HCT116 (cell line): Measurements from ENCODE around the gene UPK1B. TPM values are rescaled to one million over a fixed set of nuclear protein-coding genes. Genes with fewer than 3 reads are reported as not detected.

Source experiments
- ATAC-seq: fragments of 200-7000 bp; cut with Tn5 transposase; 2 replicates; pipeline ENCODE4 v1.9.1; 2020; ENCODE audit warnings: mild to moderate bottlenecking, moderate library complexity
- BruUV-seq: library from RNA; stranded (reverse); fragments of 400-500 nt; replicated peaks from 2 replicates; lab custom pipeline; 2021; lab: Mats Ljungman, UMichigan
- CTCF ChIA-PET: fragments of 300-600 bp; sonication (Branson Sonifier 250); formaldehyde crosslinking; loops from one replicate; lab custom pipeline; 2021; ENCODE audit warnings: antibody characterized with exemption; lab: Charles Lee
- POLR2A ChIA-PET: fragments of 300-600, 350-600 bp; sonication (Branson Sonifier 250); formaldehyde crosslinking; loops from one replicate; lab custom pipeline; 2021; ENCODE audit warnings: antibody characterized with exemption; lab: Charles Lee
- RAD21 ChIA-PET, 2 experiments: fragments of 300-600 bp; sonication (Branson Sonifier 250); formaldehyde crosslinking; loops; one replicate each; lab custom pipeline; 2023; ENCODE audit warnings: low total read pairs in 2 of 2; ENCODE audit not compliant: uncharacterized antibody in 2 of 2, unreplicated experiment in 2 of 2, low non-redundant PET in 1 of 2; lab: Charles Lee
- DNase-seq: peaks from one replicate; pipeline ENCODE4 v3.0.0-alpha.2; 2010; ENCODE audit warnings: low read depth, low spot score
- H2AFZ ChIP-seq: fragments of 200-600 bp; shearing (Covaris generic), sonication (generic); 2 replicates; pipeline ENCODE4 v1.6.1; 2017; ENCODE audit warnings: low read depth, mixed run types, mixed read lengths, antibody characterized with exemption, low read length; ENCODE audit not compliant: poor library complexity, severe bottlenecking
- H3K27ac ChIP-seq: 2 replicates; pipeline ENCODE4 v1.5.1; 2012; ENCODE audit warnings: low read depth, low read length
- H3K27me3 ChIP-seq: fragments of 200-600 bp; sonication (generic); 2 replicates; pipeline ENCODE4 v1.6.1; 2016; ENCODE audit warnings: mixed run types, low read length, mixed read lengths; ENCODE audit not compliant: insufficient read depth
- H3K36me3 ChIP-seq, 2 experiments: fragments of 200-500 bp in 1 of 2; fragments of 200-600 bp in 1 of 2; sonication (Bioruptor generic) in 1 of 2; sonication (generic) in 1 of 2; 2 replicates each; pipeline versions ENCODE4 v1.5.1 to v1.6.1; 2014 to 2016; ENCODE audit warnings: low read length in 2 of 2, inconsistent platforms in 1 of 2, mixed read lengths in 1 of 2, mixed run types in 1 of 2; ENCODE audit not compliant: insufficient read depth in 2 of 2, control insufficient read depth in 1 of 2
- H3K4me1 ChIP-seq, 2 experiments: fragments of 200-600 bp in 1 of 2; sonication (generic) in 1 of 2; 2 replicates each; pipeline versions ENCODE4 v1.5.1 to v1.6.1; 2012 to 2017; ENCODE audit warnings: low read length in 2 of 2, inconsistent platforms in 1 of 2, mild to moderate bottlenecking in 1 of 2, mixed read lengths in 1 of 2, mixed run types in 1 of 2, moderate library complexity in 1 of 2; ENCODE audit not compliant: insufficient read depth in 2 of 2, control insufficient read depth in 1 of 2
- H3K4me2 ChIP-seq: fragments of 200-600 bp; sonication (generic); 2 replicates; pipeline ENCODE4 v1.6.1; 2017; ENCODE audit warnings: mixed run types, low read length, mixed read lengths
- H3K4me3 ChIP-seq, 2 experiments: fragments of 200-600 bp in 1 of 2; sonication (generic) in 1 of 2; replicated peaks in 1 of 2; 2 replicates each; pipeline ENCODE4 v1.5.1; 2011 to 2016; ENCODE audit warnings: low read length in 2 of 2, control low read depth in 1 of 2, low read depth in 1 of 2, mild to moderate bottlenecking in 1 of 2, mixed read lengths in 1 of 2, mixed run types in 1 of 2
- H3K79me2 ChIP-seq: fragments of 200-600 bp; sonication (generic); 2 replicates; pipeline ENCODE4 v1.6.1; 2017; ENCODE audit warnings: mild to moderate bottlenecking, mixed run types, low read length, moderate library complexity, mixed read lengths; ENCODE audit not compliant: insufficient read depth
- H3K9ac ChIP-seq: fragments of 200-600 bp; sonication (generic); 2 replicates; pipeline ENCODE4 v1.6.1; 2016; ENCODE audit warnings: low read length, mixed read lengths
- H3K9me2 ChIP-seq: fragments of 200-600 bp; sonication (generic), shearing (Covaris generic); 2 replicates; pipeline ENCODE4 v1.6.1; 2017; ENCODE audit warnings: mixed run types, mild to moderate bottlenecking, moderate library complexity; ENCODE audit not compliant: insufficient read depth
- H3K9me3 ChIP-seq, 2 experiments: fragments of 200-500 bp in 1 of 2; fragments of 200-600 bp in 1 of 2; sonication (Bioruptor generic) in 1 of 2; sonication (generic) in 1 of 2; 2 replicates each; pipeline ENCODE4 v1.6.1; 2014 to 2017; ENCODE audit warnings: low read length in 2 of 2, mixed read lengths in 2 of 2, inconsistent platforms in 1 of 2, low read depth in 1 of 2, mild to moderate bottlenecking in 1 of 2, mixed run types in 1 of 2, moderate library complexity in 1 of 2; ENCODE audit not compliant: control insufficient read depth in 1 of 2, insufficient read depth in 1 of 2
- H4K20me1 ChIP-seq: fragments of 200-600 bp; sonication (generic), shearing (Covaris generic); 2 replicates; pipeline ENCODE4 v1.6.1; 2017; ENCODE audit warnings: mixed run types, mild to moderate bottlenecking, moderate library complexity; ENCODE audit not compliant: insufficient read depth
- CBX3 ChIP-seq: IDR thresholded peaks from 2 replicates; pipeline ENCODE4 v1.6.1; 2012; ENCODE audit warnings: low read depth
- CEBPB ChIP-seq: IDR thresholded peaks from 2 replicates; pipeline ENCODE4 v1.6.1; 2012; ENCODE audit warnings: low read depth
- EGR1 ChIP-seq: IDR thresholded peaks from 2 replicates; pipeline ENCODE4 v1.6.1; 2012; ENCODE audit warnings: low read depth
- EZH2phosphoT487 ChIP-seq: fragments of 200-600 bp; IDR thresholded peaks from 2 replicates; pipeline ENCODE4 v1.6.1; 2018; ENCODE audit warnings: antibody characterized with exemption, borderline replicate concordance
- FOSL1 ChIP-seq: IDR thresholded peaks from 2 replicates; pipeline ENCODE4 v1.6.1; 2012; ENCODE audit warnings: low read depth
- JUND ChIP-seq: IDR thresholded peaks from 2 replicates; pipeline ENCODE4 v1.6.1; 2012
- MAX ChIP-seq: IDR thresholded peaks from 2 replicates; pipeline ENCODE4 v1.6.1; 2012
- POLR2AphosphoS5 ChIP-seq: IDR thresholded peaks from 2 replicates; pipeline ENCODE4 v1.6.1; 2011; ENCODE audit warnings: mild to moderate bottlenecking, low read depth, low read length, moderate library complexity
- RAD21 ChIP-seq: IDR thresholded peaks from 2 replicates; pipeline ENCODE4 v1.6.1; 2012; ENCODE audit warnings: low read depth, mild to moderate bottlenecking
- SIN3A ChIP-seq: IDR thresholded peaks from 2 replicates; pipeline ENCODE4 v1.6.1; 2012; ENCODE audit warnings: low read depth
- SRF ChIP-seq: IDR thresholded peaks from 2 replicates; pipeline ENCODE4 v1.6.1; 2012; ENCODE audit warnings: low read depth
- TCF7L2 ChIP-seq: IDR thresholded peaks from 2 replicates; pipeline ENCODE4 v1.7.0; 2011; ENCODE audit warnings: borderline replicate concordance, inconsistent platforms; ENCODE audit not compliant: insufficient read depth, insufficient read length; ENCODE audit errors: extremely low read depth
- ZFX ChIP-seq: fragments of 450-650 bp; IDR thresholded peaks from 2 replicates; pipeline ENCODE4 v1.6.1; 2017
- ZNF274 ChIP-seq: fragments of 200-500 bp; sonication (Bioruptor generic); IDR thresholded peaks from 2 replicates; pipeline ENCODE4 v1.6.1; 2014; ENCODE audit warnings: mild to moderate bottlenecking, low read depth, low read length, inconsistent platforms
- intact Hi-C: fragments of 100-400 bp; cut with micrococcal nuclease; formaldehyde crosslinking; loops from 2 replicates; pipeline ENCODE4 v1.10.0; 2022
- total RNA-seq: library from RNA; stranded (reverse); gene quantifications from one replicate; pipeline ENCODE4 v1.2.1, GENCODE V29; 2021; ENCODE audit not compliant: unreplicated experiment
- TF ChIP-seq, protein P1 (sequence below), 3 experiments: fragments of 200-600 bp in 1 of 3; sonication (generic) in 1 of 3; IDR thresholded peaks in 2 of 3; conservative IDR thresholded peaks in 1 of 3; 2 replicates each; pipeline ENCODE4 v1.5.1; 2012 to 2017; ENCODE audit warnings: low read depth in 2 of 3, low read length in 2 of 3, antibody characterized with exemption in 1 of 3, borderline replicate concordance in 1 of 3, control low read depth in 1 of 3, mild to moderate bottlenecking in 1 of 3, mixed read lengths in 1 of 3, mixed run types in 1 of 3, moderate library complexity in 1 of 3; ENCODE audit not compliant: insufficient read depth in 1 of 3

Gene UPK1B
- total RNA-seq, 1 experiment from 2014 or later, result not detected

DNA sequence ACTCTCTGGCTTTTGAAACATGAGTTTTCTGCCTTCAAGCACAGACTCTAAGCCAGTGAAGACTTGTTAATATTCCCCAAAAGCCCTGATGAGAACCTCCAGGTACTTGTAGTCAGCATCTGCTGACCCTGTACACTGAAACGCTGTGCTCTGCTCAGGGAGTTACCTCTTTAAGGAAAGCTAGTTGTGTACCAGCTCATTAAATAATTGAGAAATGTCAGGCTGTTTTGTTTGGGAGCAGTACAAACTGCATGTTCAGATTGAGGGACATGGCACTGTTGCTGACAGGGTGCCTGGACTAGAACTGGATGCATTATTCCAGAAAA, 21.7 kb downstream of the UPK1B start:
- no peaks in the 10 kb centered on the region for H3K9me3 ChIP-seq
- no peak for TF ChIP-seq SRF
- TF ChIP-seq MAX, result no peak
- no peak for TF ChIP-seq FOSL1
- TF ChIP-seq RAD21, result no peak
- TF ChIP-seq POLR2AphosphoS5, result no peak
- TF ChIP-seq TCF7L2, result no peak
- TF ChIP-seq ZNF274, result no peak
- no peak for TF ChIP-seq SIN3A
- no peak for TF ChIP-seq ZFX
- no peak for TF ChIP-seq CEBPB
- TF ChIP-seq CBX3, result no peak
- no peak for TF ChIP-seq EGR1
- TF ChIP-seq EZH2phosphoT487, result no peak
- peaks cover 6% of the 10 kb centered on the region for H3K27me3 ChIP-seq
- no peaks in the 10 kb centered on the region for H3K9me2 ChIP-seq
- no peaks in the 10 kb centered on the region for H3K4me1 ChIP-seq
- POLR2A ChIA-PET, result no interaction called here
- H2AFZ ChIP-seq, result no peak overlapping the region
- no peak for ATAC-seq
- no peak overlapping the region for H3K4me2 ChIP-seq
- H3K4me3 ChIP-seq, result no peak overlapping the region
- no peak for DNase-seq
- intact Hi-C loops, result no loop called here
- CTCF ChIA-PET, result interaction anchor here (1.2 kb wide), 1 partner anchor 46 kb away, joined by 3 read pairs; the partner anchor contains the start of gene B4GALT4
- no peak overlapping the region for H3K27ac ChIP-seq
- no peak overlapping the region for H3K9ac ChIP-seq
- no TSS peak for BruUV-seq
- H3K79me2 ChIP-seq, result no peaks in the 10 kb centered on the region
- RAD21 ChIA-PET, result no interaction called here
- no peaks in the 10 kb centered on the region for H3K36me3 ChIP-seq
- H4K20me1 ChIP-seq, result no peaks in the 10 kb centered on the region

- ChIA-PET POLR2A (no interaction called here), RAD21 (no interaction called here)
These were observed 22.5 kb downstream of the UPK1B start for GRCh38 chr3:119195911-119196310.

More at GRCh38 chr3:119195911-119196310, 22.5 kb downstream of the UPK1B start:
- Histone ChIP-seq H3K27me3 (peaks cover 6% of the 10 kb centered on the region), H3K9me2 (no peaks in the 10 kb centered on the region), H4K20me1 (no peaks in the 10 kb centered on the region), H2AFZ (no peak overlapping the region), H3K9ac (no peak overlapping the region), H3K4me3 (no peak overlapping the region), H3K9me3 (no peaks in the 10 kb centered on the region), H3K79me2 (no peaks in the 10 kb centered on the region), H3K27ac (no peak overlapping the region), H3K4me2 (no peak overlapping the region), H3K36me3 (no peaks in the 10 kb centered on the region), H3K4me1 (no peaks in the 10 kb centered on the region)
- ATAC-seq, result no peak
- CTCF ChIA-PET, result interaction anchor here (1.2 kb wide), 1 partner anchor 45 kb away, joined by 3 read pairs; the partner anchor contains the start of gene B4GALT4
- BruUV-seq, result no TSS peak
- intact Hi-C loops, result no loop called here
- no peak for DNase-seq
- TF ChIP-seq MAX, result no peak
- TF ChIP-seq SRF, result no peak
- no peak for TF ChIP-seq ZNF274
- TF ChIP-seq, protein P1, sequence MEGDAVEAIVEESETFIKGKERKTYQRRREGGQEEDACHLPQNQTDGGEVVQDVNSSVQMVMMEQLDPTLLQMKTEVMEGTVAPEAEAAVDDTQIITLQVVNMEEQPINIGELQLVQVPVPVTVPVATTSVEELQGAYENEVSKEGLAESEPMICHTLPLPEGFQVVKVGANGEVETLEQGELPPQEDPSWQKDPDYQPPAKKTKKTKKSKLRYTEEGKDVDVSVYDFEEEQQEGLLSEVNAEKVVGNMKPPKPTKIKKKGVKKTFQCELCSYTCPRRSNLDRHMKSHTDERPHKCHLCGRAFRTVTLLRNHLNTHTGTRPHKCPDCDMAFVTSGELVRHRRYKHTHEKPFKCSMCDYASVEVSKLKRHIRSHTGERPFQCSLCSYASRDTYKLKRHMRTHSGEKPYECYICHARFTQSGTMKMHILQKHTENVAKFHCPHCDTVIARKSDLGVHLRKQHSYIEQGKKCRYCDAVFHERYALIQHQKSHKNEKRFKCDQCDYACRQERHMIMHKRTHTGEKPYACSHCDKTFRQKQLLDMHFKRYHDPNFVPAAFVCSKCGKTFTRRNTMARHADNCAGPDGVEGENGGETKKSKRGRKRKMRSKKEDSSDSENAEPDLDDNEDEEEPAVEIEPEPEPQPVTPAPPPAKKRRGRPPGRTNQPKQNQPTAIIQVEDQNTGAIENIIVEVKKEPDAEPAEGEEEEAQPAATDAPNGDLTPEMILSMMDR (IDR thresholded peaks at IDR 0.05 in 2 of 3, conservative IDR thresholded peaks at IDR 0.05 in 1 of 3; ENCODE audit: borderline replicate concordance in 1 of 3, insufficient read depth in 1 of 3, low read depth in 2 of 3, low read length in 2 of 3), result no peak
- TF ChIP-seq EZH2phosphoT487, result no peak
- TF ChIP-seq JUND, result no peak
- no peak for TF ChIP-seq POLR2AphosphoS5
- TF ChIP-seq FOSL1, result no peak
